Suprapubic skin (tissue), 4 donors: ENCODE data around the gene CAPN14. TPM values are rescaled to one million over a fixed set of nuclear protein-coding genes. Genes with fewer than 3 reads are reported as not detected.

ENCODE experiments used
- DNase-seq, 2 donors: peaks; one replicate each; pipeline ENCODE4 v3.0.0-alpha.2; 2019; ENCODE audit warnings: low spot score in 2 of 2
- H3K27ac ChIP-seq: fragments of 200-600 bp; sonication (generic); one replicate; pipeline ENCODE4 v1.5.1; 2019
- H3K27me3 ChIP-seq: fragments of 200-600 bp; sonication (generic); one replicate; pipeline ENCODE4 v1.5.1; 2019
- H3K36me3 ChIP-seq: fragments of 200-600 bp; sonication (generic); one replicate; pipeline ENCODE4 v1.5.1; 2019
- H3K4me1 ChIP-seq: fragments of 200-600 bp; sonication (generic); one replicate; pipeline ENCODE4 v1.5.1; 2019
- H3K4me3 ChIP-seq: fragments of 200-600 bp; sonication (generic); one replicate; pipeline ENCODE4 v1.5.1; 2019; ENCODE audit warnings: mild to moderate bottlenecking
- H3K9me3 ChIP-seq: fragments of 200-600 bp; sonication (generic); one replicate; pipeline ENCODE4 v1.5.1; 2019
- CTCF ChIP-seq, 2 donors: fragments of 200-600 bp in 1 of 2; fragments of 450-650 bp in 1 of 2; sonication (generic) in 1 of 2; IDR thresholded peaks; one replicate each; pipeline ENCODE4 v1.5.1; 2016 to 2019; ENCODE audit warnings: antibody characterized with exemption in 2 of 2, mild to moderate bottlenecking in 1 of 2, moderate library complexity in 1 of 2
- EP300 ChIP-seq: sonication (generic); formaldehyde crosslinking; IDR thresholded peaks from one replicate; pipeline ENCODE4 v1.6.1; 2017; ENCODE audit warnings: antibody characterized with exemption
- POLR2A ChIP-seq, 2 donors: fragments of 450-650 bp; IDR thresholded peaks; one replicate each; pipeline ENCODE4 v1.6.1; 2017; ENCODE audit warnings: antibody characterized with exemption in 2 of 2, mild to moderate bottlenecking in 2 of 2, moderate library complexity in 2 of 2
- POLR2AphosphoS5 ChIP-seq, 3 donors: sonication (generic); formaldehyde crosslinking; IDR thresholded peaks; one replicate each; pipeline ENCODE4 v1.6.1; 2017; ENCODE audit warnings: antibody characterized with exemption in 3 of 3
- WGBS: methylation state at CpG from one replicate; pipeline ENCODE4 v1.1.5; 2018; 5-methylcytosine and 5-hydroxymethylcytosine counted together
- total RNA-seq, 4 donors: library from RNA; depleted of rRNA; stranded (reverse); fragments of >200 nt; gene quantifications; one replicate each; pipeline ENCODE4 v1.1.0, GENCODE V29; 2016

The CAPN14 gene
- total RNA-seq, 4 donors from 2014 or later, result 0.53 to 2.1 (median 0.83) TPM

GRCh38 chr2:31235504-31235902, 18.2 kb upstream of the CAPN14 start:
- H3K27ac ChIP-seq, result peak overlapping the region; percentile 7
- H3K9me3 ChIP-seq, result no peaks in the 10 kb centered on the region
- H3K36me3 ChIP-seq, result no peaks in the 10 kb centered on the region
- 67% methylated on average over 4 of the region's 4 CpGs for WGBS
- no peaks in the 10 kb centered on the region for H3K27me3 ChIP-seq
- H3K4me3 ChIP-seq, result no peak overlapping the region
- TF ChIP-seq CTCF (IDR thresholded peaks at IDR 0.05) (no peak), POLR2A (IDR thresholded peaks at IDR 0.05) (no peak), POLR2AphosphoS5 (IDR thresholded peaks at IDR 0.05) (no peak), EP300 (no peak)
- peaks cover 63% of the 10 kb centered on the region for H3K4me1 ChIP-seq
- no peak for DNase-seq

GRCh38 chr2:31234683-31235503, 17.6 kb upstream of the CAPN14 start:
- Histone ChIP-seq H3K4me3 (peak overlapping the region; percentile 59), H3K36me3 (no peaks in the 10 kb centered on the region), H3K27me3 (no peaks in the 10 kb centered on the region), H3K27ac (peak overlapping the region; percentile 52), H3K9me3 (no peaks in the 10 kb centered on the region), H3K4me1 (peaks cover 57% of the 10 kb centered on the region)
- TF ChIP-seq EP300 (no peak), POLR2A (IDR thresholded peaks at IDR 0.05) (no peak), POLR2AphosphoS5 (IDR thresholded peaks at IDR 0.05) (no peak), CTCF (IDR thresholded peaks at IDR 0.05) (no peak)
- DNase-seq, result no peak
- 71% methylated on average over 16 of the region's 17 CpGs for WGBS

GRCh38 chr2:31233741-31234682, 16.7 kb upstream of the CAPN14 start, which contains the start of gene EHD3:
Gene EHD3, plus strand, starts transcription at chr2:31234152. Its CDS starts 470 bp downstream, at chr2:31234622.
- WGBS, result 19% methylated on average over 16 of the region's 74 CpGs
- no peaks in the 10 kb centered on the region for H3K27me3 ChIP-seq
- no peaks in the 10 kb centered on the region for H3K9me3 ChIP-seq
- peak within 1 kb of the TSS; percentile 52 for H3K27ac ChIP-seq
- TF ChIP-seq EP300 (no peak), CTCF (IDR thresholded peaks at IDR 0.05) (peak; percentile 34 to 40), POLR2A (IDR thresholded peaks at IDR 0.05) (no peak)
- H3K36me3 ChIP-seq, result no peaks in the 10 kb centered on the region
- peaks cover 48% of the 10 kb centered on the region for H3K4me1 ChIP-seq
- peak; percentile 88 to 89 for DNase-seq
- peak within 1 kb of the TSS; percentile 59 for H3K4me3 ChIP-seq

- H3K4me1 ChIP-seq, result peaks cover 40% of the 10 kb centered on the region
- H3K36me3 ChIP-seq, result no peaks in the 10 kb centered on the region
- WGBS, result 63% methylated on average over 1 of the region's 1 CpG
- no peak for TF ChIP-seq POLR2A (IDR thresholded peaks at IDR 0.05)
- no peak for TF ChIP-seq EP300
- no peak for TF ChIP-seq CTCF (IDR thresholded peaks at IDR 0.05)
- TF ChIP-seq POLR2AphosphoS5 (IDR thresholded peaks at IDR 0.05), result no peak
- H3K4me3 ChIP-seq, result peak overlapping the region; percentile 59
- peak overlapping the region; percentile 52 for H3K27ac ChIP-seq
- no peaks in the 10 kb centered on the region for H3K9me3 ChIP-seq
- H3K27me3 ChIP-seq, result no peaks in the 10 kb centered on the region
- no peak for DNase-seq
These were observed 15.9 kb upstream of the CAPN14 start for GRCh38 chr2:31233231-31233630.

GRCh38 chr2:31232586-31232985, 15.3 kb upstream of the CAPN14 start:
- peaks cover 38% of the 10 kb centered on the region for H3K4me1 ChIP-seq
- no peak overlapping the region for H3K4me3 ChIP-seq
- no peak for DNase-seq
- no peak overlapping the region for H3K27ac ChIP-seq
- H3K36me3 ChIP-seq, result no peaks in the 10 kb centered on the region
- TF ChIP-seq POLR2AphosphoS5 (IDR thresholded peaks at IDR 0.05) (no peak), POLR2A (IDR thresholded peaks at IDR 0.05) (no peak), CTCF (IDR thresholded peaks at IDR 0.05) (no peak), EP300 (no peak)
- H3K9me3 ChIP-seq, result no peaks in the 10 kb centered on the region
- H3K27me3 ChIP-seq, result no peaks in the 10 kb centered on the region
- 86% methylated on average over 4 of the region's 4 CpGs for WGBS
